Daoy (cell line): ENCODE results near the gene PLA2G4D. TPM values are rescaled to one million over a fixed set of nuclear protein-coding genes. Genes with fewer than 3 reads are reported as not detected.
A peak's percentile ranks its signal among the peaks of the same experiment; 100 is the strongest.

ENCODE experiments used
- DNase-seq: peaks from one replicate; pipeline ENCODE4 v3.0.0-alpha.2; 2015; ENCODE audit warnings: low read depth
- total RNA-seq: library from RNA; depleted of rRNA; stranded (reverse); fragments of >200 nt; shearing (Covaris generic); gene quantifications from 2 replicates; pipeline ENCODE4 v1.2.3, GENCODE V29; 2014

PLA2G4D gene
- total RNA-seq, 1 experiment from 2014 or later: not detected

DNA sequence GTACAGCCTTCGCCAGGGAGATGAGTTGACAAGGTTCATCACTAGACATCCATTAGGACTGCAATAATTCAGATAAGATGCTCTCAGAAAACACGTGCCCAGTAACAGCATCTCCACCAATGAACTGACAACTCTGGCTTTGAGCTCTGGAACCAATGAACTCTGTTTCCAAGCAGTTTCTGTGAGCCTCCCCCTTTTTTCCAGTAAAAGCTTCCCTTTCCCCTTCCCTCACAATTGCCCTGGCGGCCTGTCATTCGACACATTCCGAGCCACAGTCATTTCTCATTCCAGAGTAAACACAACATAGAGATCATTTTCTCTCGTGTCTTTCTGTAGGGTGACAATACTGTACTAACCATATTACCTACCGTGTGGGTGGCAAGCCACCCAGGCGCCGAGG is 3.6 kb downstream of the PLA2G4D start:
- no peak for DNase-seq

DNA sequence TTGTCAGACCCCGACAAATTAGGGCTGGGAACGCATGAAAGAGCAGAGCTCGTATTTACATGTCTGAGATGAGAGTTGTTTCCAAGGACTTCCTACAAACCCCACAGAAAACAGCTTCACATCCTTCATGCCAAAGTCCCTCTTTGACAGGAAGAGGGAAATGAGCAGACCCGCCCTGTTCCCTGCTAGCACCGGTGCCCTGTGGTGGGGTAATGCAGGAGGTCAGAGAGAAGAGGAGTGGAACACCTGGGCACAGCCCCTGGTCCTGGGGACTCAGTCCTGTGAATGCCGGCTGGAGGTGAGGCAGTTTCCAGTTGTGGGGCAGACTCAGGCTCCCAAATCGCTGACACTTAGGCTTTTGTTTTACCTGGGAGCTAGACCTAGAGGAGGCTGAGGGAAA is 4.0 kb downstream of the PLA2G4D start:
- DNase-seq: no peak

- no peak for DNase-seq
Observed at GRCh38 chr15:42089942-42090341, 4.4 kb downstream of the PLA2G4D start.

GRCh38 chr15:42088801-42089640 is 5.3 kb downstream of the PLA2G4D start:
- peak; percentile 66 for DNase-seq

GRCh38 chr15:42087926-42088800 is 6.2 kb downstream of the PLA2G4D start:
- DNase-seq: no peak

- DNase-seq: no peak
Observed at GRCh38 chr15:42087460-42087859, 6.9 kb downstream of the PLA2G4D start.

DNA sequence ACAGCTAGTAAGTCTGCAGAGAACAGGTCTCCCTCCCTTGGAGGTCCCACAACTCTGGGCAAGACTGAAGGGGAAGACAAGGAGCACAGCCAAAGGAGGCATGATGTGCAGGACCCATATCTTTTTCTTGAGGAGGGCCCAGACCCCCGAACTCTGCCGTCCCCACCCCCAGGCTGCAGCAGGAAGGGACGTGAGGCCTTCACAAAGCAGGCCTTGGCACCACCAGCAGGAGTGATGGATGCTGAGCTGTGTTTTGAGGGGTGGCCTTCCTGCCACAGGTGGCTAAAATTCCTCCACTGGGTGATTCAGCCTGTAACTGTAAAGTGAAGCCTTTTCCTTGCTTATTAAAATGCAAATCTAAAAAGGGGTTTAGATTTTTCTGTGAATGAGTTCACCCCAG is 8.6 kb downstream of the PLA2G4D start:
- no peak for DNase-seq

DNA sequence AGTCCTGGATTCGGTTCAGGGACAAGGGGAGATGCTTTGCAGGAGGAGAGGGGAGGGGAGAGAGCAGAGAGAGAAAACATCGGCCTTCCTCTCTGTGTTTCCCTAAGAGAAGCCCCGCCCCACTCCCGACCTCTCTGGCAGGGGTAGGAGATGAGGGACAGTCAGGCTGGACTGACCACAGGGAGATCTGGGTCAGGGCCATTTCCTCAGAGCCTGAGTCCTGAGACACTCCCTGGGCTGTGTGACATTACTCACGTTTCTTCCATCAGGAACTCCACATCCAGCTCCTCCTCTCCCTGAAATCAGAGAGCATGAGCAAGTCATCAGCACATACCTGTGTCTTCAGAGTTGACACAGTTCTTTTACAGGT is 9.1 kb downstream of the PLA2G4D start:
- DNase-seq: no peak

DNA sequence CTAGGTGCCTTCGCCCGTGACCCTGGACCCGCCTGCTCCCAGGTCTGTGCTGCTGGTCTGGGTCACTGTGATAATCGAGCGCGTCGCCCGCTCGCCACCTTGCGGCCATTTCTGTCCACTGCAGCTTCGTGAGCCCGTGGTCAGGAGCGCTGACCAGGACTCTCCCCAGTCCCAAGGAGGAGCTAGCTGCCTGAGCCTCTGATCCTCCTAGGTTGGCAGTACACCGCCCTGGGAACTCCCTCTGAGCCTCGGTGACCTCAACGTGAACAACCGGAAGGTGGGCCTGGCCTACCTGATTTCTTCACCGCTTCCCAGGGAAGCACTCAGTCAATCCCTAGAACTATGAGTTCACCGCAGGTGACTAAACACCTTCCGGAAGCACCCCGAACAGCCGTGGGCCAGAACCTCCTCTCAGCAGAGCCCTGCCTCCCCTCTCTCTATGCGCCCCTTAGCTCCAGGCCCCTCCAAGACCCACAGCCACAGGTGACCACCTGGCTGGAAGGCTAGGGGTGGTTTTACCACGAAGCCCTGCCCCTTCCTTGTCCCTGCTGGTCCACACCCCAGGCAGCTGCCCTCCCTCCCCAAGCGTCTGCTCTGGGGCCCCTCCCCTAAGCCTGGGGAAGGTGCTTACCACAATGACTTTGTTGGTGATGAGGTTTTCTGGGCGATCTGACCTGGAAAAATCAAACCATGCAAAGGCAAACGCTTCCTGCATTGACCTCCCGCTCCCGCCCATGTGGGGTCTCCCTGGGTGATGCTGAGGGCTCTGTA is 9.7 kb downstream of the PLA2G4D start:
- DNase-seq: peak; percentile 73

DNA sequence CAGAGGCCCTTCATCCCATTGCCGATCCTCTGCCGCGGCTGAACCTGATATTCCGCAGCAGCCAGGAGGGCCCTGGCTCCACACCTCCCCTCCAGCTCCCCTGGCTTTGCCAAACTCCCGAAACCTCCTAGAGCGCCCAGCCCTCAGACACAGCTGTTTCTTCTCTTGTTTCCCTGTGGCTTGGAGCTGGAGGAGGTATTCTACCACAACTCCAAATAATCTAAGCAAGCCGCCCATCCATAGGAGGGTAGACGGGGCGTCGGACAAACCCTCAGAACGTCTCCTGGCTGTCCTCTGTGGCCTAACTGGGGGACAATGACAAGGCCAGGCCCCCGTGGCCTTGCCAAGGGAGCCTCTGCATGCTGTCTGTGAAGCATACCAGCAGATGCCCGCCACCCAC is 10.4 kb downstream of the PLA2G4D start:
- DNase-seq: no peak

- no peak for DNase-seq
Observed at GRCh38 chr15:42083605-42083908, 10.8 kb downstream of the PLA2G4D start.

DNA sequence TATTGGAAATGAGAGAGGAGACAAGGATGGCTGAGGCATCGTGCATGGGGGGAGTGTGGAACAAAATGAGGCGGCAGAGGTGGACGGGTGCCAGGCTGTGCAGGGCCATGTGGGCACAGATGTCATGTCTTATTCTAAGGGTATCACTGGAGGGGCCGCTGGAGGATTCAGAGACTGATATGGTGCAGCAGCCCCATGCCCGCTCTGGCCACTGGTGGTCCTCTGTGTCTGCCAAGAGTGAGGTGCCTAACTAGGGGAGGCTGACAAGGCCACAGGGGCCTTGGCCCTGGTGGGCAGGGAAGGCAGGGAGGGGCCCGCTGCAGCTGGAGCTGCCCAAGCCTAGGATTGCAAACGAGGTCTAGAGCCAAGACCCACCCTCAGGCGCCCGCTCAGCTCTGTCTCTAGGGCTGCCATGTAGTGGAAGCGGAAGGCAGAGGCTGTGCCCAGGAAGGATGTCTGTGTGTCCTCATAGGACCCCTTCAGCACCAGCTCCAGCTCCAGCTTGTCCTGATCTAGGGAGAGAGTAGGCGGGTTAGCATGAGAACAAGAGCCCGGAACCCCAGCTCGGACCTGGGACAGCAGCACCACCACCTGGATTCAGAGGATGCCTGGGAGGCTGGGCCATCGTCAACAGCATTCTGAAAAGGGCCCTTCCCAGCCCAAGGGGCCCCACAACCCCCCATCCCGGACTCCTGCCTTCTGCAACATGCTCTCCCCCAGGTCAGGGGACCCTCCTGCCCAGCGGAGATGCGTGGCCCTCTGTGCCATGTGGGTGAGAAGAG is 11.3 kb downstream of the PLA2G4D start:
- no peak for DNase-seq

DNA sequence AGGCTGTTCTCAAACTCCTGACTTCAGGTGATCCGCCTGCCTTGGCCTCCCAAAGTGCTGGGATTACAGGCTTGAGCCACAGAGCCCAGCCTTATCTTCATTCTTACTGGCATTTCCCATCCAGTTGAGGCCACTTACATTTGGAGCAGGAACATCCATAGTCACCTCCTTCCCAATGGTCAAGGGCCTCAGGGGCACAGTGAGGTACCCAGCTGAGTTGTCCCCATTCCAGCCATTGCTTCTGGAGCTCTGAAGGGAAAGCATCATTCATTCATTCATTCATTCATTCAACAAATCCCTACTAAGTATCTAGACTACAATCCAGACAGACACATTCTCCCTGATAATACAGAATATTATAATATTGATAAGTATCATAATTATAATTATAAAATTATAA is 12.2 kb downstream of the PLA2G4D start:
- DNase-seq: no peak

DNA sequence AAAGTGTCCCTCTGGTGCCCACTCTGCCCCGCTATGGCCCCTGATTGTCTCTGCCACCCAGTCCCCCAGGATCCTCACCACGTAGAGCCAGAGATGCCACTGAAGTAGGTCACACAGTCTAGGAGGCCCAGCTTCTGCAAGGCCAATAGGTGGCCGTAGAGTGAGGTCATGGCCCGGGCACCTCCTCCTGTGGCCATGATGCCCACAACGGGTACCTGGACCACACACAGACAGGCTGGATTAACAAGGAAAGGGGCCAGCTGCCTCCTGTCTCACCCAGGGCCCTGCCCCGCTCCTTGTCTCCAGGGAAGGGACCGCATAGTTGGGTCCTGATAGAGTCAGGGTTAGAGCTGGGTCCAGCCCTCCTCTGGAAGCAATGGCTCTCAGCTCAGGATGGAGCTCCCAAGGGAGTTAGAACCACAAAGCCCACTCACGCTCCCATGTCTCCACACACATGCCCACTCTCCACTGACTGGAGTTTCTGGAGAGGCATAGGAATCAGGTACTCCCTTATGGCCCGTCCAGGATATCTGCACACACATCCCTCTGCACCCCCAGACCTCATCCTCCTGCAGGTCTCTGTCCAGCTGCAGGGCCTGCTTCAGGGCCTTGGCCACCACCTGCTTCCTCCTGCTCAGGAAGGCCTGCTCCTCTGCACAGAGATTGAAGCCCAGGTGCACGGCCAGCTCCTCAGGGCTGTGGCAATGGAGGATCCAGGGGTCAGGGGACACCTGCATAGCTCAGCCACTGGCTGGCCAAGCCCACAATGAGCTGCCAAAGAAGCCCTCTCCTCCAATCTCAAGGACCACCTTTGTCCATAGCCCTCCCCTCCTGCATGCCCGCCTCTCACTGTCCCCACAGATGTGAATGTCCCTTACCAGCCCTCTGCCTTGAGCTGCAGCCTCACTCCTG is 13.2 kb downstream of the PLA2G4D start:
- no peak for DNase-seq

GRCh38 chr15:42080186-42080918 is 14.0 kb downstream of the PLA2G4D start:
- peak; percentile 46 for DNase-seq

DNA sequence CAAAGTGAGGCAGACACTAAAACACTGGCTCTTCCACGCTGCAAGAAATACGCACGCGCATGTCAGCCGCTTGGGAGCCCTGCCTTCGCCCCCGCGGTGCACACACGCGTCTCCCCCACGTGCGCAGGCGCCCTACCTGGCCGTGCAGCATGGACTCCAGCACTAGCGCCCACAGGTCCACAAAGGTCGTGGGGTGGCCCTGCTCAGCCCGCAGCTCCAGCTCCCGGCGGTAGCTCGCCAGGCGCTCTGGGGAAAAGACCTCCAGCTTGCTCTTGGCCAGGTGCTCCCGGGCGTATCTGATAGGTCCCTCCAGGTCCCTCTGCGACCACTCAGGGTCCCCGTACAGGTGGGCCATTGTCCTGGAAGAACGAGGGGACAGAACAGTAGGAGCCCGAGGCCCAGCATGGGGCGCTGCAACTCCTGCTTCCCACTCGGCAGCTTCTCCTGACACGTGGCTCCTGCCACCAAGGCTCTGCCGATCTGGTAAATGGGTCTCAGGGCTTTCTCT is 14.9 kb downstream of the PLA2G4D start:
- no peak for DNase-seq

GRCh38 chr15:42078903-42079302 is 15.5 kb downstream of the PLA2G4D start:
- no peak for DNase-seq

DNA sequence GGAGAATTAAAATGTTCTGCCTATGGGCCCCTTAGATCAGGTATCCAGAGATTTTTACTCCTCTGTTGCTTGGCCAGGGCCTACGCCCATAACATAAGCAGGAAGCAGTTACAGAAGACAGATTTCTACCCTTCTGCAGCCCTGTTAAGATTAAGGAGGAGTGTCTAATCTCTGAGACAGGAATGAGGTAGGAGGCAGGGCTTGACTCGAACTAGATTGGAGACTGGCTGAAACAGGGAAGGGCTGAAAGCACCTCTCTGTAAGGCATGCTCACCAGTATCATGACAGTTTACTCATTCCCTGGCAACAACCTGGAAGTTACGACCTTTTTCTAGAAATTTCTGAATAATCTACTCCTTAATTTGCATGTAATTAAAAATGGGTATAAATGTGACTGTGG is 16.7 kb downstream of the PLA2G4D start:
- no peak for DNase-seq

DNA sequence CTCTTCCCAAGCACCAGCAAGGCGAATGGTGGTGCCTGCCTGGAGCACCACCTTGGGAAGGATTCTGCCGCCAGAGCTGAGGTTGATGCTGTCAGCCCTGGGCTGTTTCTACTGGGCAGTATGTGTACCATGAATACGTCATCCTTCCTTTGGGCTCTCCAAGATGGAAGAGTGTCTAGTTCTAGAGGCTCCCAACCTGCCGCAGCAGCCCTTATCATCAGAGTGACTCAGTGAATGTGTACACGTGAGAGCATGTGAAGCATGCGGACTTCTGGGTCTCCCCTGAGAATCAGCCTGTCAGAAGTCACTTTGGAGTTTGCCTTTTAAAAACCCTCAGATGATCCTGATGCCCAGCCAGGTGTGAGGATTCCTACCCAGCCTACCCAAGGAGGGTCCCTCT is 20.9 kb downstream of the PLA2G4D start:
- peak; percentile 46 for DNase-seq
